HG03097 (cell line): ENCODE data around the gene NFATC1.

ENCODE experiments used
- ATAC-seq: cut with Tn5 transposase; IDR thresholded peaks from one replicate; pipeline ENCODE4 v1.9.1; 2021; ENCODE audit not compliant: unreplicated experiment, low FRiP score

The NFATC1 gene

DNA sequence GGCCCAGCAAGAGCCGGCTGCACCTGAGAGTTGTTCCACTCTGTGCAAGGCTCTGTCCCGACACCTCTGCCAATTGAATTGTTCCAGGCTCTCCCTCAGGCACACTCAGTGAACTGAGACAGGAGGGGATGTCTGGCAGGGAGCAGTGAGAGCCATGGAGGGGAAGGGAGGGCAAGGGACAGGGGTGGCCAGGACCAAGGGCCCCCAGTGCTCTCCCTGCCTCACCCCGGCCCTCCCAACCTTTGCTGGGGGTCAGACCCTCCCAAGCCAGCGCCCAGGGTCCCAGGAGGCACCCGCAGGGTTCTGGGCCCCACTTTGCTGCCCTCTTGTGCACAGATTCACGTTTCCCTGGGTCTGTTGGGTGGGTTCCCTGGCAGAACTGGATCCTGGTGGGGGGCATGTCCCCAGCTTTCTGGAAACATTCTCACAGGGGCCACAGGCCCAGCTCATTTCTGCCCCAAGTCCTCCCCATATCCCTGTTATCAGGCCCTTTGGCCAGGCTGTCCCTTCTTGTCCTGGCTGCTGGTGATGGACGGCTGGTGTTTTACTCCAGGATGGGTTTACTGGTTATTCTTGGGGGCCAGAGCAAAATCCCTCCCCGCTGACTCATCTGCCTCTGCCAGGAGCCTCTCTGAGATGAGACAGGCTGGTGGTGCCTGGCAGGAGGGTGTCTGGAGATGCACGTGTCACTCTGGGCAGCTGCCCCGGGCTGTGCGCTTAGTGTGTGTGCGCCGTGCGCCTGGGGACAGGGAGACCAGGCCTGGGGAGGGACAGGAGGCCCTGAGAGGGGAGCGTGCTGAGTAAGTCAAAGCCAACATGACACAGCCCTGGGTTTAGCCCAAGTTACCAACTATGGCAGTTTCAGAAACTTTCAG lies 147.4 kb downstream of the NFATC1 start:
- ATAC-seq, result no peak

DNA sequence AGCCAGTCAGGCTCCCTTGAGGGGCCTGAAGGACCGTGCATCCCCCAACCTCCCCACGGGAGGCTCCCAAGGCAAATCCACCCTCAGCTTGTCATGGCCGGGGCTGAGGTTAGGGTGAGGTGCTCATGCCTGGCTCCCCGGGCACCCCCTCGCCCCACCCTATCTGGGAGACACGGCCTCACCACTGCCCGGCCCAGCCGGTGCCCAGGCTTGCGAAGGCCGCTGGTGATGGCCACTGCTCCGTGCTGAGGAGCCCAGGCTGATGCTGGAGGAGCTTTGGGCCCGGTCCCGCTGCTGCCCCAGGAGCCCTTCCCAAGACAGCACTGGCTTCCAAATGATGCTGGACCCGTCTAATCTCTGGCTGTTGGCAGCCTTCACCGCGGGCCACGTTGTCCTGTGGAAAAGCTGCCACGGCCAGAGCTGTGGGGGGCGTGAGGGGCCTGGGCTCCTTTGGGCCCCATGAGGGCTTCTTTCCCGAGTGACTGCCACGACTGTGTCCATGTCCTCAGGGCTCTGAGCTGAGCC lies 148.2 kb downstream of the NFATC1 start:
- ATAC-seq, result no peak

DNA sequence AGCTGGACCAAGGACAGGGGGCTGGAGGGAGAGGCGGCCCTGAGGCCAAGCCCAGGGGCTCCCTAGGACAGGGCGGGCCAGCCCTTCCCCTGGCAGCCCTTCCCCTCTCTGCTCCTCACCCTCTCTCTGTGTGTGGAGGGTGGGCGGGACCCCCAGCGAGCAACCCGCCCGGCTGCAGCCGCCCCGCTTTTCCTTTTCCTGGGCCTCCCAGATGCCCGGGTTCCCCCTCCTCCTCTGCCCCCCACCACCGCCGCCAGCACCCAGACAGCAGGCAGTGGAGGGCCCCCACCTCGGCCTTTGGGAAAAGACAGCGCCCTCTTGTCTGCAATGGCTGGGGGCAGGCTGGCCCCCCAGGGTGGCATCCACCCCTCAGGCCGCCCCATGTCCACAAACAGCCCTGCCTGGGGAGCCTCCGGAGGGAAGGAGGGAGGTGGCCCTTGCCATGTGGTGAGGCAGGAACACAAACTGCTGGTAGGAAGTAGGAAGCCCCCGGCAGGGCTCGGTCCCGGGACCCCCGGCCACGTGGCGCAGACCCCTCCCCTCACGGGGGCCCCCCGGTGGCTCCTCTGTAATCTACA lies 148.7 kb downstream of the NFATC1 start:
- no peak for ATAC-seq

DNA sequence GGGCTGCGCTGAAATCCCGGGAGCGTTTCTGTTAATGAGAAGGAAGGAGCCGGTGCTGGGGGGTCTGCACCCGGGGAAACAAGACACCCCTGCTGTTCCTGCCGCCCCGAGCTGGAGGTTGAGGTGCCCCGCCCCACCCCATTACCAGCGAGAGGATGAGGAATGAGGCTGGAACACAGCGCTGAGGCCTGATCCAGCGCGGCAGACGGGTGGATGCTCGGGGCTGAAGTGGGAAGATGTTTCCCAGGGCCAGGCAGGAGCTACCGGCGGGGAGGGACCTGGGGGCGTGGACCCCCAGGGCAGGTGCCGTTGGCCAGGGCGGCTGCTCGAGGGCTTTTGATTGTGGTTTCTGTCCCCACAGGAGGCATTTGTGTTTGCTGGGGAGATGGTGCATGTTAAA lies 149.5 kb downstream of the NFATC1 start:
- ATAC-seq, result no peak

DNA sequence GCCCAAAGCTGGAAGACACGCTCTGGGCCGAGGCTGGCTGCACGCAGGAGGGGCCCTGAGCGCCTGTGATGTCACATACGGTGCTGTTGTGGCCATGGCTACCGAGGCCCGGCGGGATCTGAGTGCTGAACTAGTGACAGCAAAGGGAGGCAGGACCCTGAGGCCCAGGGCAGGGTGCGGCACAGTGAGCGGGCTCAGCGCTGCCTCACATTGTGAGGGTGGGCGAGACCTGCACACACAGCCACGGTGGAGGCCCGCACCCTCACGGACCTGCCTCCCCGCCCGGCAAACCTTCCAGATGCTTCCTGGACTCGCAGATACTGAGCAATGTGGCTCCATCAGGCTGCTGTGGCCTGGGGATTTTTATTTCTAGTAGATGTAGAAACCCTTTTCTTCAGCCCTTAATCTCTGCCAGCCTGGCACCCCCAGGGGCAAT lies 150.0 kb downstream of the NFATC1 start:
- no peak for ATAC-seq

DNA sequence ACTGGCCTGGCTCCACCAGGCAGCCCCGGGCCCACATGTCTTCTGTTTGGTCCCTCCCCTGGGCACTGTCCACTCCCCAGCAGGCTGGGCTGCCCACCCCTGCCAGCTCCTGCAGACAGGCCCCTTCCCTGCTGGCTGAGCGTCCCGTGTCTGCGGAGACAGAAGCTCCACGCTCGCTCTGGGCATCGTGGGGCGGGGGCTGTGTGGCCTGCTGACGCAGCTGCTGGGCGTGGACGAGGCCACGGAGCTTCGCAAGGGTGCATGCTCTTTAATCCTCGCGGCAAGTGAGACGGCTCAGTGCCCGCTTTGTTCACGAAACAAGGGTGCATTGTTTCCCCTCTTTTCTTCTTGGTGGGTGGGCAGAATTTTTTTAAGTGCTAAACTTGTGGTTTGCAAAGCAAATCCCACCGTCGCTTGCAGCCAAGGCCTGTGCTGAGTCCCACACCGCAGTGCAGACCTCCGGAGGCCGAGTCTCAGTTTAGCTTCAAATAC lies 151.1 kb downstream of the NFATC1 start:
- ATAC-seq, result no peak

DNA sequence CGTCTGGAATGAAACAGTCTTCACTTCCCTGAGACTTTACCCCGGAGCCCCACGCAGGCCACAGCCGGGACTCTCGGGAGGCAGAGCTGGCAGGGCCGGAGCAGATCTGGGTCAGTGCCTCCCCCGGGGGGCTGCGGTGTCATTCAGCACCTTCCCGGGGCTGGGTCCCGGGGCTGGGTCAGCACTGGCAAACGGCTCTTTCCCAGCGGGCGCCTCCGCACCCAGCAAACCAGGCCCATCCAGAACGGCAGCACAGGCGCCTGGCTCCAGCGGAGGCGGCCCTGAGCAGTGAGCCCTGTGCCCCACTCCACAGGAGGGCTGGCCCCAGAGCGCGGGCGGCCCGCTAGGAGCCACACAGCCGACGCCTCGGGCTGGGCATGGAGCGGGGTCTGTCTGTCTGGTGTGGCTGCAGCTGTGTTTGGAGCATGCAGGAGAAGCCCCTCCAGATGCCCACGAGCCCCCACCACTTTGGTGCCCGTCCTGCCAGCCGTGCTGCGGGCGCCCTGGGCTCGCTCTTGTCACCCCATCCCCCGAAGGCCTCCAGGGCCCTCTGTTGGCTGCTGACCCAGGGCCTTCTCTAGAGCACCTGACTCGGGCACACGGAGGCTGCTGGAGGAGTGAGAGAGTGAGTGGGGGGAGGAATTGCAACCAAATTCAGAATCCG lies 151.8 kb downstream of the NFATC1 start:
- no peak for ATAC-seq

DNA sequence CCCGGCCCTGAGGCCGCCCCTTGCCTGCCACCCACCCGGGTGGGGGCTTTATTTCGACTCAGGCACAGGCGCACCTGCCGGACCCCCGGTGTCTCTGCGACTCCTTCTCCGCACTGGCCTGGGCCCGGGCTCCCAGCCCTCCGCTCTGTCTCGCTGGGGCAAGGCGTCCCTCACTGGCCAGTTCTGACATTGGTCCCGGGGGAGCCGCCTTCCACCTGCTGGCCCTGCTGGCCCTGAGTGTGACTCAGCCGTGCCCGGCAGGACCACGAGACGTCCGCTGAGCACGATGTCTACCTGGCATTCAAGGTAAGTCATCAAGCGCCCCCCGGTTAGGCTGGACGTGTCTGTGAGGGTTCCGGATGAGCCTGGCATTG lies 152.3 kb downstream of the NFATC1 start:
- ATAC-seq, result no peak

DNA sequence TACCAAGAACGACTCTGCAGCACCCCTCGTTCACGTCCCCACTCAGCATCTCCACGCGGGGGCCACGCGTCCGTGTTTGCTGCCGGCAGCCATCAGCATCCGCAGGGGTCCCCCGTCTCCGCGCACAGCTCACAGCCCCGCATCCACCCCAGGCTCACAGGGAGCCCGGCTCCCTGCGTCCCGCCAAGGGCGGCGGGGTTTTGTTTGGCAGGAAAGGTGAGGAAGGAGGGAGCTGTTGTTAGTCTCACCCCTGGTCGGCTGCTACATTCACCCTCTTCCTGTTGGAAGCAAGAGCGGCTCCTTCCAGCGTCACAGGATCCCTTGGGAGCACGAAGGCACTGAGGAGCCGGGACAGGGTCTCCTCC lies 152.9 kb downstream of the NFATC1 start:
- no peak for ATAC-seq

DNA sequence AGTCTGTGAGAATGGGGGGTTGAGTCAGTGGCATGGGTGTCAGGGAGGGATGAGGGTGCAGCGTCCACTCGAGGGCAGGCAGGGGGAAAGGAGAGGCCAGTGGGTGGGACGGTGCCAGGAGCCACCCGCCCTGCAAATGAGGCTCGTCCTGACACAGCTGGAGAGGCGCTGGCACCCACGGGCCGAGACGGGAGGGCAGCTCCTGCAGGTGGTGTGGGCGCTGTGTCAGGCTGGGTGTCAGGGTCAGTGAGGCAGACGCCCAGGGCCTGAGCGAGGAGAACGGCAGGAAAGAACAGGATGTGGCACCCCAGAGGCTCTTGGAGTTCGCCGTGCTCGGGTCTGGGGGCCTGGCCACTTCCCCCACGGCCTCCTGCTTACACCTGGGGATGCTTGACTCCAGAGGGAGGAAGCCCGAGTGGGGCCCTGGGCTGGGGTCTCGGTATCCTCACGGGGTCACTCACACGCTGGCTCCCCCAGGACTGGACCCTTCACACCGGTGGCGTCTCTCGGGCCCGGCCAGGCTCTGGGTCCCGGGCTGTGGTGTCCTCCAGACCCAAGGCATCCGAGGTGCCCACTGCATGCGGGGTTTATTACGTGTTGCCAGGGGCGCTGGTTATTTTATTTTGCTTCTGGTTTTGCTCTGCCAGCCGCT lies 153.4 kb downstream of the NFATC1 start:
- no peak for ATAC-seq

DNA sequence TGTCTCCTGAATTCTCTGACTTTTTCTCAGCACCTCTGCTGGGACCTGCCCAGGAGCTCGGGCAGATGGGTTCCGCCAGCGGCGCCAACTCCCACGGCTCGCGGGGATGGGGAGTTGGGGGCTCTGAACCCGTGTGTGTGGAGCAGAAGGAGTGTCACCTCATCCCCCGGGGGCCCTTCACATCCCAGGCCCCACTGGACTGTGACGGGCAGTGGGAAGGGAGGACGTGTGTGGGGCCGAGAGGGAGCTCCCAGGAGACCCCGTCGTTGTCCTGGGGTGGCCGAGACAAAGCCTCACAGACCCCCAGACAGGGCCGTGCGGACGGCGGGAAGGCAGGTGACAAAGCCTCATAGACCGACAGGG lies 153.9 kb downstream of the NFATC1 start:
- ATAC-seq, result no peak

DNA sequence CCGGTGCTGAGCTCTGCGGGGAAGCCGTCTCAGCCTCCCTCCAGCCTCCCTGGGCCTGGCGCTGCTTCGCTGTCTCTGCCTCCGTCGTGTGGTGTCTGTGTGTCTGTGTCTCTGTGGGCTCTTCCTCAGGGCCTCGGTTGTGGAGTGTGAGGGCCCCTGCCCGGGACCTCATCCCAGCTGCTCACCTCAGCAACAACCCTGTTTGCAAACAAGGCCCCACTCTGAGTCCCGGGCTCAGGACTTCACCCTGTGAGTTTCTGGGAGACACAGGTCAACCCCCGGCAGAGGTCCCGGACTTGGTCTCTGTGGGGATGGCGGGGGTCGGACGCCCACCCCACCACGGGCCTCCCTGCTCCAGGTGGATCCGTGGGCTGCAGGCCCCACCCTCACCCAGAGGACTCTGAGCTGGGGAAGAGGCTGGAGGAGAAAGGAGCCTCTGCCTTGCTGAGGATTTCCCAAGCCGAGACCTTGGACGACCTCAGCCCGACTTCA lies 156.5 kb downstream of the NFATC1 start:
- ATAC-seq, result no peak

DNA sequence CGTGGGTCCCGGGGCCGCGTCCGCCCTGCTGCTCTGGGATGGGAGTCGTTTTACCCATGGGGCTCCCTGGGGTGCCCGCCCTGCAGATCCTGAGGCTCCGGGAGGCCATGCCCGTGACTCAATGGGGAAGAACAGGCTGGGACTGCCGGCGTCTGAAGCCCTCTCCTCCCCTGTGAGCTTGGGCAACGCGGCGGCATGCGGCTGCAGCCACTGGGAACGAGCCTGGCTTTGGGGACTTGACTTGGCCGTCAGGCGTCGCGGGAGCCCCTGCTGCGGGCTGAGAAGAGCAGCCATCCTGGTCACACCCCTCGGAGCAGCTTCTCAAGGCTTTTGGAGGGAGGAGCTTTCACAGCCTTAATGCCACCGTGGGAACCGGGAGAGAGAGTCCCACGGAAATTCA lies 157.0 kb downstream of the NFATC1 start:
- no peak for ATAC-seq

DNA sequence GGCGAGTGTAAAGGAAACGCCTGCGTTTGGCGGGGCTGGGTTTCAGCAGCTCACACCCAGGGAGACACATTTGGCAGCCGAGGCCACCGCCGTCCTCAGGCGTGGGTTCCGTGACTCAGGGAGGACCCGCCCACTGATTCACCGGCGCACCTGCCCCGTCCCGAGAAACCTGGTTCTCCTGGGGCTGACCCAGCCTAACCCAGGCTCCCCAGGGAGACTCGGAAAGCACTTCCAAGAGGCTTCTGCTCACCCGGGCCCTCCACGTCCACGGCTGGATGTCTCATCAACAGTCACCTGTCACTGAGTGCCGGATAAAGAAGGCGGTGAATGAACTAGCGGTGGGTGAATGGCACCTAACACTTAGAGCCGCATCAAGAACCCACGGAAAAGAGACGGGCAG lies 157.4 kb downstream of the NFATC1 start:
- no peak for ATAC-seq

DNA sequence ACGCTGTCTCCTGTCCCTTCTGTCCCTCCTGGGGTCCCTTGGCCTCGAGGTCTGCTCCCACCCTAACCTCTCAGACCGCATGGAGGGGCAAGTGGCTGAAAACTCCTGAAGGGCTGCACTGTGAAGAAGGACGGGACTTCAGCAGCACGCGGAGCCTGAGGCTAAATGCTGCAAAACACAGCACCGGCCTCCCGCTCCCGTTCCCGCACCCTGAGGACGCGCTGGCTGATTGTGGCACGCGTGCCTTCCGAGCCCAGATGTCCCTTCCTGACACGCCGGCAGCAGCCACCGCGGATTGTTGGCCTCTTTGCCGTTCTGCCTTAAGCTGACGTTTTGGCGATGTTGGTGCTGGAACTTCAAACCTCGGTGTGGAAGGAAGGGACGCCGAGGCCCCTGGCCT lies 158.0 kb downstream of the NFATC1 start:
- ATAC-seq, result no peak

DNA sequence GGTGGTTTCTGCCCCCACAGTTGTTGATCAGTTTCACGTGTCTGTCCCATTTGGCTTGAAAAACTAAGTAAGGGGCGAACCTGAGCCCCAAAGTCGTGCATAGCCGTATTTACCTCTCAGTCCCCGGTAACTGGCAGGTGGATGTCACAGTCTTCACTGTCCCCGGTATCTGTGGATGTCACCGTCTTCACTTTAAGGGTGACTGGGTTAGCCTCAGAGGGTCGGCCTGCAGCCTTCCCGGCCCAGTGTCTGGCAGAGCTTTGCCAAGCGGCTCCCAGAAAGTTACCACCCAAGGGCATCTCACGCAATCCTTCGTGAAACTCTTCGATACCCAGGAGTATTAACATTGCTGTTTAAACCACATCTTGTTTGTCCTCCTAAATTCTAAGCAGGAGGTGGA lies 158.6 kb downstream of the NFATC1 start:
- no peak for ATAC-seq

DNA sequence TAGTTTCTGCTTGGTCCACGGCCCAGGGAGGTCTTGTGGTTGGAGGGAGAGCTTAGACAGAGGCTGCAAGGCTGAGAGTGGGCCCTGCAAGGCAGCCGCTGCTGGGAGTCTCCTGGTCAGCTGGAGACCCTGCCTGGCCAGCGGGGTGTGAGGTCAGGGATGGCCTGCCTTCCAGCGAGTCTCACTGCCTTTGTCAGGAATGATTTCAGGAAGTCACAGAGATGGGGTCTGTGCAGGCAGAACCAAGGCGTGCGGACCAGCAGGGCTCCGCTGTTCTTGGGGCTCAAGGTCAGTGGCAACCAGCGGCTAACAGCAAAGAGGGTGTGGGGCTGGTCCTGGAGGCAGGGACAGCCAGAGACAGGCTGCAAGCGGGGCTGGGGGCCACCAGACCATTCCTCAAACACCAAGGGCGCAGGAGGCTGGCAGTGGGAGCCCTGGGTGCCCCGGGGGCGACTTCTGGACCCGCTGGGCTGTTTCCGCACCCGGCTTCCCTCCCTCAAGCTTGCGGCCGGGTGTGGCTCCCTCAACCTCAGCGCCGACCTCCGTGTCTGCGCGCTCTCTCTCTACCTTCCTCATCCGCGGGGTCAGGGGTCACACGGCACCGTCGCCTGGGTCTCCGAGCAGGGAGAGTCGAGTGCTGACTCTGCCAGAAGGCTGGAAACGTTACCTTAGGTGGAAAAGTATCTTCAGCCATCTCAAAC lies 159.4 kb downstream of the NFATC1 start:
- no peak for ATAC-seq

DNA sequence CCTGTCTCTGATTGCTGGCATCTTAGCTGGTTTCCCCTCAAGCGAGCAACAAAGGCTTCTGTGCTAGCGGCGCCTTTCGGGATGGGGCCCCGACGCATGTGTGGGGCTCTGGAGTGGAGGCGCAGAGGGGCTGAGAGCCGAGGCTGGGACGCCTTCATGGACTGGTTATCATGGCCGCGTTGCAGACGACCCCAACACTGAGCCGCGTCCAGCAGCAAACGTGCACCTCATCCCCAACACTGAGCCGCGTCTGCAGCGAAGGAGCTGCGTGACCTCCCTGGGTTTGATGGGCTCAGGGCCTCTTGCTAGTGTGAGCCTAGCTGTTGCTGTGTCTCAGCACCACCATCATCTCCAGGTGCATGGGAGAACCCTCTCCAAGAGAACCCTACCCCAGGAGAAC lies 160.2 kb downstream of the NFATC1 start:
- no peak for ATAC-seq

DNA sequence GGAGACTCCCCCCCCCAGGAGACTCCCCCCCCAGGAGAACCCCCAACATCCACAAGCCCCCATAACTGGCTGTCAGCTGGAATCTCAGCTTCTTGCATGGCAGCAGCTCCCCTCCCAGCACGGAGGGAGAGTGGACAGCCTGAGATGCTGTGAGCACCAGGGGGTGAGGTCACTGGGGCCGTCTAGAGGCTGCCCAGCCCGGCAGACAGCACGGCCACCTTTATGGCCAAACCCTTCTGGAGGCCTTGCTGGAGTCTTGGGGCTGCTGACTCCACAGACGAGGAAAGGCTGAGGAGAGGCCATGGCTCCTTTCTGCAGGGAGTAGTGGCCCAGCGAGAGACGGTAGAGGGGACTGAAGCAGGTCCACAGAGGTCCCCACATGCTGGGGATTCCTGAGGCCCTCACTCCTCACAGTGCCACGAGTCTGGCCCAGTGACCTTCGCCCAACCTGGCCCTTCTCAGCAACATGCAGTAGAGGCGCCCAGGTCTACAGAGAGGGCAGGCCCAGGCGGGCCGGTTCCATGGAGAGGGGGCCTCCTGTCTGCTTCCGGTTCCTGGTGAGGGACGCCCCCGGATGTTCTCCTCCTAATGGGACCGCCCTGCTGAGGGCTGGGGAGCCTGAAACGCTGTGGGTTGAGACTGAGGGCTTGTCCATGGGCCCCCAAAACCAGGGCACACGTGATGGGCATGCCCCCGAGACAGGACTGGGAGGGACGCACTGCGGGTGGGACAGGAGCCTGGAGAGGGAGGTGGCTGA lies 161.3 kb downstream of the NFATC1 start:
- no peak for ATAC-seq
